Thyroid gland (tissue), 4 donors: ENCODE measurements around the gene MAP7.

Experiments
- CTCF ChIP-seq, 6 experiments: fragments of 200-600 bp in 3 of 6; fragments of 450-650 bp in 3 of 6; sonication (generic) in 3 of 6; IDR thresholded peaks; one replicate each; pipeline ENCODE4 v1.5.1; 2016 to 2019; ENCODE audit warnings: antibody characterized with exemption in 6 of 6, mild to moderate bottlenecking in 2 of 6, inconsistent platforms in 1 of 6, moderate library complexity in 1 of 6
- POLR2A ChIP-seq, 2 donors: fragments of 450-650 bp; IDR thresholded peaks; one replicate each; pipeline ENCODE4 v1.6.1; 2017; ENCODE audit warnings: antibody characterized with exemption in 2 of 2, mild to moderate bottlenecking in 2 of 2, moderate library complexity in 1 of 2

DNA sequence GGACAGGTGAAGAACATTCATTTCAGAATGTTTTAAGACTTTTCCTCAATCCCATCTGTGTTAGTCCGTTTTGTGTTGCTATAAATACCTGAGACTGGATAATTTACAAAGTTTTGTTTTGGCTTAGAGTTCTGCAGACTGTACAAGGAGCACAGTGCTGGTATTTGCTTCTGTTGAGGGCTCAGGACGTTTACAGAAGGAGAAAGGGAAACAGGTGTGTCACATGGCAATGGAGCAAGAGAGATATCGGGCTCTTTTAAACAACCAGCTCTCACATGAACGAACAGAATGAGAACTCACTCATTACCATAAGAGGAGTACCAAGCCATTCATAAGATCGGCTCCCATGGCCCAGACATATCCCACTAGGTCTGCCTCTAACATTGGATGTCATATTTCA lies 16.7 kb downstream of the MAP7 start:
- TF ChIP-seq CTCF (IDR thresholded peaks at IDR 0.05), result no peak
- TF ChIP-seq POLR2A (IDR thresholded peaks at IDR 0.05), result no peak
